IPS-11a (cell line): ENCODE measurements around the gene LCA5L.
"Not testable (repeated sequence)": the region's sequence is repeated elsewhere in the genome, so short reads cannot be mapped to it uniquely, and the experiment has no call there.

ENCODE experiments used
- H3K4me3 ChIP-seq: one replicate; pipeline ENCODE4 v1.5.1; 2013; ENCODE audit warnings: low read depth, low read length, control low read depth

Gene LCA5L

GRCh38 chr21:39452207-39452969, 6.8 kb upstream of the LCA5L start:
- H3K4me3 ChIP-seq, result no peak overlapping the region

GRCh38 chr21:39451332-39452206, 6.0 kb upstream of the LCA5L start, which contains the start of gene SH3BGR:
TSS of gene SH3BGR (plus strand) at chr21:39451970. CDS start at chr21:39452097, 127 bp downstream.
- no peak within 1 kb of the TSS for H3K4me3 ChIP-seq

GRCh38 chr21:39447264-39447663, 1.7 kb upstream of the LCA5L start:
- H3K4me3 ChIP-seq, result no peak overlapping the region

- H3K4me3 ChIP-seq, result peak overlapping the region; percentile 79
Observed at GRCh38 chr21:39444421-39445180, 977 bp downstream of the LCA5L start.

GRCh38 chr21:39441502-39442475, 3.8 kb downstream of the LCA5L start:
- H3K4me3 ChIP-seq, result no peak overlapping the region

- H3K4me3 ChIP-seq, result no peak overlapping the region
Observed at GRCh38 chr21:39439232-39439631, 6.3 kb downstream of the LCA5L start.

- H3K4me3 ChIP-seq, result no peak overlapping the region
Observed at GRCh38 chr21:39434950-39435349, 10.6 kb downstream of the LCA5L start.

- H3K4me3 ChIP-seq, result no peak overlapping the region
Observed at GRCh38 chr21:39430954-39431353, 14.6 kb downstream of the LCA5L start.

- no peak overlapping the region for H3K4me3 ChIP-seq
Observed at GRCh38 chr21:39430457-39430856, 15.1 kb downstream of the LCA5L start.

GRCh38 chr21:39430016-39430415, 15.6 kb downstream of the LCA5L start:
- no peak overlapping the region for H3K4me3 ChIP-seq

- H3K4me3 ChIP-seq, result no peak overlapping the region
Observed at GRCh38 chr21:39429445-39429844, 16.1 kb downstream of the LCA5L start.

GRCh38 chr21:39422527-39423241, 22.9 kb downstream of the LCA5L start:
- H3K4me3 ChIP-seq, result no peak overlapping the region

GRCh38 chr21:39419204-39419603, 26.4 kb downstream of the LCA5L start:
- not testable (repeated sequence) for H3K4me3 ChIP-seq

- no peak overlapping the region for H3K4me3 ChIP-seq
Observed at GRCh38 chr21:39406065-39406464, 39.5 kb downstream of the LCA5L start.

- H3K4me3 ChIP-seq, result no peak overlapping the region
Observed at GRCh38 chr21:39400173-39400572, 45.4 kb downstream of the LCA5L start.

- no peak overlapping the region for H3K4me3 ChIP-seq
Observed at GRCh38 chr21:39397646-39398385, 47.8 kb downstream of the LCA5L start.

GRCh38 chr21:39392981-39393380, 52.6 kb downstream of the LCA5L start:
- H3K4me3 ChIP-seq, result no peak overlapping the region

- no peak overlapping the region for H3K4me3 ChIP-seq
Observed at GRCh38 chr21:39390212-39390765, 55.3 kb downstream of the LCA5L start.

- no peak overlapping the region for H3K4me3 ChIP-seq
Observed at GRCh38 chr21:39388811-39389155, 56.8 kb downstream of the LCA5L start.
